ENCODE data around the gene HSFX3.

Gene HSFX3

GRCh38 chrX:149518236-149518635 is 31.5 kb downstream of the HSFX3 start:
- ChIA-PET CTCF (interaction anchor here (1.2 kb wide), 1 partner anchor 10 kb away, joined by 3 read pairs; no protein-coding TSS in a partner anchor), POLR2A (no interaction called here)
- TF ChIP-seq CTCF (IDR thresholded peaks at IDR 0.05; ENCODE audit: control extremely low read depth, extremely low read depth, low read depth, missing control alignments): no peak
- DNase-seq (ENCODE audit: extremely low spot score): no peak

GRCh38 chrX:149517308-149517707 is 32.4 kb downstream of the HSFX3 start:
- DNase-seq (ENCODE audit: extremely low spot score): no peak
- POLR2A ChIA-PET: no interaction called here
- CTCF ChIA-PET: interaction anchor here (1.2 kb wide), 1 partner anchor 11 kb away, joined by 3 read pairs; no protein-coding TSS in a partner anchor
- no peak for TF ChIP-seq CTCF (IDR thresholded peaks at IDR 0.05; ENCODE audit: control extremely low read depth, extremely low read depth, low read depth, missing control alignments)

- no peak for DNase-seq (ENCODE audit: extremely low spot score)
- POLR2A ChIA-PET: no interaction called here
- CTCF ChIA-PET: interaction anchor here (1.1 kb wide), 1 partner anchor 10 kb away, joined by 3 read pairs; no protein-coding TSS in a partner anchor
- TF ChIP-seq CTCF (IDR thresholded peaks at IDR 0.05; ENCODE audit: control extremely low read depth, extremely low read depth, low read depth, missing control alignments): no peak
Measured at GRCh38 chrX:149516604-149517003, 33.1 kb downstream of the HSFX3 start.

GRCh38 chrX:149515954-149516602 is 33.6 kb downstream of the HSFX3 start:
- CTCF ChIA-PET: interaction anchor here (1.1 kb wide), 1 partner anchor 10 kb away, joined by 3 read pairs; no protein-coding TSS in a partner anchor
- DNase-seq (ENCODE audit: extremely low spot score): no peak
- POLR2A ChIA-PET: no interaction called here
- TF ChIP-seq CTCF (IDR thresholded peaks at IDR 0.05; ENCODE audit: control extremely low read depth, extremely low read depth, low read depth, missing control alignments): no peak

GRCh38 chrX:149513825-149514428 is 35.8 kb downstream of the HSFX3 start:
- CTCF ChIA-PET: interaction anchor here (2.5 to 2.7 kb wide), 2 partner anchors 14 to 17 kb away, joined by 11 to 18 read pairs; no protein-coding TSS in a partner anchor
- POLR2A ChIA-PET: no interaction called here

More at GRCh38 chrX:149513825-149514428, 35.8 kb downstream of the HSFX3 start:
- DNase-seq (ENCODE audit: extremely low spot score): no peak
- TF ChIP-seq CTCF (IDR thresholded peaks at IDR 0.05; ENCODE audit: control extremely low read depth, extremely low read depth, low read depth, missing control alignments): no peak

Measured in GM10248 (cell line).